GM10847 (cell line): ENCODE measurements around the gene CDC42EP2.

Experiments
- POLR2A ChIP-seq: IDR thresholded peaks from 2 replicates; pipeline ENCODE4 v1.6.1; 2011; ENCODE audit not compliant: insufficient read length; ENCODE audit errors: extremely low read depth

Gene CDC42EP2

DNA sequence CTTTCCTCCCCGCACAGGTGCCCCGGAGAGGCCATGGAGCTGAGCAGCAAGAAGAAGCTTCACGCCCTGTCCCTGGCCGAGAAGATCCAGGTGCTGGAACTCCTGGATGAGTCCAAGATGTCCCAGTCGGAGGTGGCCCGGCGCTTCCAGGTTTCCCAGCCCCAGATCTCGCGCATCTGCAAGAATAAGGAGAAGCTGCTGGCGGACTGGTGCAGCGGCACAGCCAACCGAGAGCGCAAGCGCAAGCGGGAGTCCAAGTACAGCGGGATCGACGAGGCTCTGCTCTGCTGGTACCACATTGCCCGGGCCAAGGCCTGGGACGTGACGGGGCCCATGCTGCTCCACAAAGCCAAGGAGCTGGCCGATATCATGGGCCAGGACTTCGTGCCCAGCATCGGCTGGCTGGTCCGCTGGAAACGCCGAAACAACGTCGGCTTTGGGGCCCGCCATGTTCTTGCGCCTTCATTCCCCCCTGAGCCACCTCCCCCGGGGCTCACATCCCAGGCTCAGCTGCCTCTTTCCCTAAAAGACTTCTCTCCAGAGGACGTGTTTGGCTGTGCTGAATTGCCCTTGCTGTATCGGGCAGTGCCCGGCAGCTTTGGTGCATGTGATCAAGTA lies 41.2 kb downstream of the CDC42EP2 start:
- no peak for TF ChIP-seq POLR2A

DNA sequence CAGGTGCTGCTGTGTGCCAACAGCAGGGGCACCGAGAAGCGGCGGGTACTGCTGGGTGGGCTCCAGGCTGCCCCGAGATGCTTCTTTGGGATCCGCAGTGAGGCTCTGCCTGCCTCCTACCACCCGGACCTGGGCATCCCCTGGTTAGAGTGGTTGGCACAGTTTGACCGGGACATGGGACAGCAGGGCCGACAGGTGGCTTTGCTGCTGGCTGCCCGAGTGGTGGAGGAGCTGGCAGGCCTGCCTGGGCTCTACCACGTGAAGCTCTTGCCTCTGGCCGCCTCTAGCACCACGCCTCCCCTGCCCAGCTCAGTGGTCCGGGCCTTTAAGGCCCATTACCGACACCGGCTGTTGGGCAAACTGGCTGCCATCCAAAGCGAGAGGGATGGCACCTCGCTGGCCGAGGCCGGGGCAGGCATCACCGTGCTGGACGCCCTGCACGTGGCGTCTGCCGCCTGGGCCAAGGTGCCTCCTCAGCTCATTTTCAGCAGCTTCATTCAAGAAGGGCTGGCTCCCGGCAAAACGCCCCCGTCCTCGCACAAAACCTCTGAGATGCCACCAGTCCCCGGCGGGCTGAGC lies 41.8 kb downstream of the CDC42EP2 start:
- TF ChIP-seq POLR2A = no peak

DNA sequence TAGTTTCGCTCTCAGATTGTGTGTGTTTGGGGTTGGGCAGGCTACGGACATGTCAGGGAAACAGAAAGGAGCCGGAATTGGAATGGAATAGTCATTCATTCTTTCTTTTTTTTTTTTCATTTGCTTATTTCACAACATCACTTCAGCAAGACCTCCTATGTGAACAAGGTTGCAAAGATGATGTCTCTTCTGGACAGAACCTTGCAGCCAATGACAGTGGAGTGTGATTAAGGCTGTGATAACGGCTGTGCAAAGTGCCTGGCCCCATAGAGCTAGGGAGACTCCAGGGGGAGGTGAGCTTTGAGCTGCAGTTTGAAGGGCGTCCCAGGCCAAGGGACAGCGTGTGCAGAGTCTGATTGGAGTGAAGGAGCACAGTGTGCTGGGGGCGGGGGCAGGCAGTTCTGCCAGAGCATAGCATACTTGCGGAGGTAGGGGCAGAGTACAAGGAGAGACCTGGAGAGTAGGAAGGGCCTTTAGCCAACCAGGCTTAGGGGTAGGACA lies 43.2 kb downstream of the CDC42EP2 start:
- no peak for TF ChIP-seq POLR2A

DNA sequence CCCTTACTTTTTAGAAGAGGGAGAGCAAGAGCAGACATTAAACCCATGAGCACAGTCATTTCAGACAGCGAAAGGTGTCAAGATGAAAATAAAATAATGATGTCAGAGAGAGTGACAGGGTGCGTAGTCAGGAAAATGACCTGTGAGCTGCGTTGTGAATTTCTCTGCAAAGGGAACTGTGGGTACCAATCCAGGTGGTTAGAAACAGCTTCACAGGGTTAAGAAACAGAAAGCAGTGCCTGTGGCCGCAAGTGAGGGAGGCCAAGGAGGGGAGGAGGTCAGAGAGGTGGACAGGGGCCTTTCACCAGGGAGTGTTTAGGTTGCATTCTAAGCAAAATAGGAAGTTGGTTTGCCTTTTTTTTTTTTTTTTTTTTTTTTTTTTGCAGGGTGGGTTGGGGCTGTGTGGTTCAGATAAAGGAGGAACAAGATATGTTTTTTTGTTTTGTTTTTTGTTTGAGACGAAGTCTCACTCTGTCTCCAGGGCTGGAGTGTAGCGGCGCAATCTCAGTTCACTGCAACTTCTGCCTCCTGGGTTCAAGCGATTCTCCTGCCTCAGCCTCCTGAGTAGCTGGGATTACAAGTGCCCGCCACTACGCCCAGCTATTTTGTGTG lies 47.8 kb downstream of the CDC42EP2 start:
- no peak for TF ChIP-seq POLR2A

DNA sequence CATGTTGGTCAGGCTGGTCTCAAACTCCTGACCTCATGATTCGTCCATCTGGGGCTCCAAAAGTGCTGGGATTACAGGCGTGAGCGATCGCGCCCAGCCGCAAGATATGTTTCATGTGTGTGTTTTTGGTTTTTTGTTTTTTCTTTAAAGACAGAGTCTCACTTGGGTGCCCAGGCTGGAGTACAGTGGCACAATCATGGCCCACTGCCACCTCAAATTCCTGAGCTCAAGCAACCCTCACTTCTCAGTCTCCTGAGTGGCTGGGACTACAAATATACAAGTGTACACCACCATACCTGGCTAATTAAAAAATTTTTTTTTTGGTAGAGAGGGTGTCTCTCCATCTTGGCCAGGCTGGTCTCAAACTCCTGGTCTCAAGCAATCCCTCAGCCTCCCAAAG lies 48.3 kb downstream of the CDC42EP2 start:
- TF ChIP-seq POLR2A = no peak

DNA sequence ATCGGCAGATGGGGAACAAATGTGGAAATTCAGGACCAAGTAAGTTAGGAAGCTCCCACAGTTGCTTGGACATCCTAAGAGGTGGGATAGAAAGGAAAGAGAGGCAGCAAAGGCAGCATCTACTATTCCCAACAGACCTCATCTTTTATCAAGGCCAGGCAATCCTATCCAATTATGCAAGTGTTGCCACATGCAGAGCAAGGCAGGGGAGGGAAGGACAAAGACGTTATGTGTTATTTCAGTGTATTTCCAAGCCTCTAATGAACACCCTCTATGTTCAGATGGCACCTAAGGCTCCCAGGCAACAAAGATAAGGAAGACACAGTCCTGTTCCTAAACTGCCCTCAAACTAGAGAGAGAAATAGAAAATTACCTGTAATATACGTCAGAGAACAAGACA lies 49.1 kb downstream of the CDC42EP2 start:
- no peak for TF ChIP-seq POLR2A

DNA sequence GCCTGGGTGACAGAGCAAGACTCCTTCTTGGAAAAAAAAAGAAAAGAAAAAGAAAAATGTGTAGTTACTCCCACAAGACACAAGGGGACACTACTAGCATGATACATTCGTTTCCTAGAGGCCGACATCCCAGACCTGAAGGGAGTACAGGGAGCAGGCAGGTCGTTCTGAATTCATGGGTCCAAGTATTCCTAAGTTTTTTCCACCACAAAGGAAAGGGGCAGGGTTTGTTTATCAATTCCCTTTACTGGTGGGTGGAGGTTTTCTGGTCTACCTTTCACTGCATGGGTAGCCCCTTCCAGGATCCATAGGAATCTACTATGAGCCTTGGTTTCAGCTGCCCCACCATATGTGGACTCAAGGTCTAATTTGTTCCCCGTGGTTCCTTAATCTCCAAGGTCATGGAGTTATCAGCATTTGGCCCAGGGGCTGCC lies 51.7 kb downstream of the CDC42EP2 start:
- no peak for TF ChIP-seq POLR2A

DNA sequence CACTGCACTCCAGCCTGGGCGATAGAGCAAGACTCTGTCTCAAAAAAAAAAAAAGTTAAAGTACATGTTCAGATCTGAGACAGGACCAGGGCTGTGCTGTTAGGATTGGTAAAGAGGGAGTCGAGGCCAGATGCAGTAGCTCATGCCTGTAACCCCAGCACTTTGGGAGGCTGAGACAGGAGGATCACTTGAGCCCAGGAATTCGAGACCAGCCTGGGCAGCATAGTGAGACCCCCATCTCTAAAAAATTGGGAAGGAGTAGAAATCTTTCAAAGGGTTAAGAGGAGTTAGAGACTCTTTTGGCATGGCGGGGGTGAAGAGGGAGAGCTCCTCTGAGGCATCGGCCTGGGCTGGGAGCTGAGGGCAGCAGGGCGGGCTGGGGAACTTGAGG lies 56.0 kb downstream of the CDC42EP2 start:
- TF ChIP-seq POLR2A = no peak
